ENCODE data around the gene CDK14.

DNA sequence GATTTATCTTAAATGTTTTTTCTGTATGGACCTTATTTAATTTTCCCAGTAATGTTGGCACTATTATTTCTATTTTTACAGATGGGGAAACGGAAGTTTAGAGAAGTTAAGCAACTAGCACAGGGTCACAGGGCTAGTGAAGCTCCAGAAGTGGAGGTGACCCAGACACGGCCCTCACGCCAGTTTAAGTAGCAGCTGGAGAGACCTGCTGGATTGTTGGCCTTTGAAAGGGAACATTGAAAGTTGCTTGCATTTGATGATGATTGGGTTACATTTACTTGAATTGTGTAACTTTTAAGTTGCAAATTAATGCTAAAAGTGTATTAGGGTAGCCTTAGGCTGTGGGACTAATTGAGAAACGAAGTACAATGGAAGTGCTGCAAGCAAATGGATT lies 25.6 kb downstream of the CDK14 start:
- TF ChIP-seq, protein P1, sequence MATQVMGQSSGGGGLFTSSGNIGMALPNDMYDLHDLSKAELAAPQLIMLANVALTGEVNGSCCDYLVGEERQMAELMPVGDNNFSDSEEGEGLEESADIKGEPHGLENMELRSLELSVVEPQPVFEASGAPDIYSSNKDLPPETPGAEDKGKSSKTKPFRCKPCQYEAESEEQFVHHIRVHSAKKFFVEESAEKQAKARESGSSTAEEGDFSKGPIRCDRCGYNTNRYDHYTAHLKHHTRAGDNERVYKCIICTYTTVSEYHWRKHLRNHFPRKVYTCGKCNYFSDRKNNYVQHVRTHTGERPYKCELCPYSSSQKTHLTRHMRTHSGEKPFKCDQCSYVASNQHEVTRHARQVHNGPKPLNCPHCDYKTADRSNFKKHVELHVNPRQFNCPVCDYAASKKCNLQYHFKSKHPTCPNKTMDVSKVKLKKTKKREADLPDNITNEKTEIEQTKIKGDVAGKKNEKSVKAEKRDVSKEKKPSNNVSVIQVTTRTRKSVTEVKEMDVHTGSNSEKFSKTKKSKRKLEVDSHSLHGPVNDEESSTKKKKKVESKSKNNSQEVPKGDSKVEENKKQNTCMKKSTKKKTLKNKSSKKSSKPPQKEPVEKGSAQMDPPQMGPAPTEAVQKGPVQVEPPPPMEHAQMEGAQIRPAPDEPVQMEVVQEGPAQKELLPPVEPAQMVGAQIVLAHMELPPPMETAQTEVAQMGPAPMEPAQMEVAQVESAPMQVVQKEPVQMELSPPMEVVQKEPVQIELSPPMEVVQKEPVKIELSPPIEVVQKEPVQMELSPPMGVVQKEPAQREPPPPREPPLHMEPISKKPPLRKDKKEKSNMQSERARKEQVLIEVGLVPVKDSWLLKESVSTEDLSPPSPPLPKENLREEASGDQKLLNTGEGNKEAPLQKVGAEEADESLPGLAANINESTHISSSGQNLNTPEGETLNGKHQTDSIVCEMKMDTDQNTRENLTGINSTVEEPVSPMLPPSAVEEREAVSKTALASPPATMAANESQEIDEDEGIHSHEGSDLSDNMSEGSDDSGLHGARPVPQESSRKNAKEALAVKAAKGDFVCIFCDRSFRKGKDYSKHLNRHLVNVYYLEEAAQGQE (IDR thresholded peaks at IDR 0.05; ENCODE audit: insufficient read depth in 1 of 2, low read depth in 2 of 2, low read length in 2 of 2), result no peak
- TF ChIP-seq SIN3A (IDR thresholded peaks at IDR 0.05; ENCODE audit: borderline replicate concordance, insufficient read depth, low read length), result no peak
- TF ChIP-seq POLR2AphosphoS5 (IDR thresholded peaks at IDR 0.05; ENCODE audit: low read depth, low read length), result no peak

All from PFSK-1 (cell line).